Dermis microvascular lymphatic vessel endothelial cell (primary cell): ENCODE data around the gene PCIF1. TPM values are rescaled to one million over a fixed set of nuclear protein-coding genes. Genes with fewer than 3 reads are reported as not detected.
"Not testable (repeated sequence)": the region's sequence is repeated elsewhere in the genome, so short reads cannot be mapped to it uniquely, and the experiment has no call there.

ENCODE experiments used
- DNase-seq, 2 donors: peaks; one replicate each; pipeline versions ENCODE4 v3.0.0 to v3.0.0-alpha.2; 2010; ENCODE audit warnings: low read depth in 2 of 2
- total RNA-seq: library from RNA; depleted of rRNA; stranded (reverse); fragments of >200 nt; gene quantifications from 2 replicates; pipeline ENCODE4 v1.2.1, GENCODE V29; 2014

PCIF1 gene
- total RNA-seq, 1 donor from 2014 or later: 7.2 TPM

- DNase-seq: no peak
Observed at GRCh38 chr20:45921337-45922189, 12.9 kb upstream of the PCIF1 start.

- peak; percentile 3 to 66 for DNase-seq
Observed at GRCh38 chr20:45924391-45925261, 9.9 kb upstream of the PCIF1 start.

GRCh38 chr20:45925821-45926506, 8.5 kb upstream of the PCIF1 start:
- no peak for DNase-seq

- DNase-seq: no peak
Observed at GRCh38 chr20:45926731-45927070, 7.8 kb upstream of the PCIF1 start.

GRCh38 chr20:45927071-45927878, 7.2 kb upstream of the PCIF1 start:
- DNase-seq: no peak

- not testable (repeated sequence) for DNase-seq
Observed at GRCh38 chr20:45931680-45932079, 2.8 kb upstream of the PCIF1 start.

- DNase-seq: peak; percentile 17 to 71
Observed at GRCh38 chr20:45933266-45934045, 1.0 kb upstream of the PCIF1 start.

- DNase-seq: peak; percentile 7 to 59
Observed at GRCh38 chr20:45934046-45934585, 367 bp upstream of the PCIF1 start.

GRCh38 chr20:45935416-45936046, 1.0 kb downstream of the PCIF1 start:
- DNase-seq: no peak

GRCh38 chr20:45937765-45938164, 3.3 kb downstream of the PCIF1 start:
- DNase-seq: no peak

- DNase-seq: no peak
Observed at GRCh38 chr20:45938727-45939438, 4.4 kb downstream of the PCIF1 start.

- no peak for DNase-seq
Observed at GRCh38 chr20:45940053-45940452, 5.6 kb downstream of the PCIF1 start.

- no peak for DNase-seq
Observed at GRCh38 chr20:45940469-45940868, 6.0 kb downstream of the PCIF1 start.

GRCh38 chr20:45943613-45944012, 9.1 kb downstream of the PCIF1 start:
- DNase-seq: no peak

GRCh38 chr20:45944151-45944964, 9.9 kb downstream of the PCIF1 start:
- DNase-seq: no peak

- DNase-seq: no peak
Observed at GRCh38 chr20:45944965-45945677, 10.6 kb downstream of the PCIF1 start.

GRCh38 chr20:45945678-45946148, 11.2 kb downstream of the PCIF1 start:
- DNase-seq: no peak
